ENCODE data around the gene PDE12. TPM values are rescaled to one million over a fixed set of nuclear protein-coding genes. Genes with fewer than 3 reads are reported as not detected.

PDE12 gene
- total and polyA plus RNA-seq, 2 of the 8 experiments (the other 6 are each of a cell fraction or from before 2014, with no cell fraction given) = 9.0 to 12.1 TPM

- no peak for TF ChIP-seq USF2 (IDR thresholded peaks at IDR 0.05; ENCODE audit: low read length)
- no peak for TF ChIP-seq ASH2L (IDR thresholded peaks at IDR 0.05; ENCODE audit: low read length)
- no peak for TF ChIP-seq SIN3A (conservative IDR thresholded peaks at IDR 0.05 in 1 of 2, IDR thresholded peaks at IDR 0.05 in 1 of 2; ENCODE audit: low read depth in 1 of 2, low read length in 2 of 2)
- no peak for TF ChIP-seq TAF7 (optimal IDR thresholded peaks at IDR 0.05; ENCODE audit: borderline replicate concordance, low read depth, low read length)
- no peak for TF ChIP-seq KDM1A (IDR thresholded peaks at IDR 0.05; ENCODE audit: borderline replicate concordance, low read length)
- no peak for TF ChIP-seq SAP30 (IDR thresholded peaks at IDR 0.05; ENCODE audit: insufficient read depth, insufficient replicate concordance, low read length)
- TF ChIP-seq E2F6 (IDR thresholded peaks at IDR 0.05) = no peak
Measured at GRCh38 chr3:57512166-57512565, 43.9 kb upstream of the PDE12 start (continued).

All from H1 (cell line).